Nephron progenitor cell (in vitro differentiated cells): ENCODE data around the gene TMPRSS3.

ENCODE experiments used
- DNase-seq: peaks from one replicate; pipeline ENCODE4 v3.0.0; 2021
- H3K27ac Mint-ChIP-seq: 2 replicates; pipeline ENCODE4 v1.8.0; 2021; ENCODE audit warnings: mild to moderate bottlenecking, moderate library complexity, mixed read lengths
- H3K27me3 Mint-ChIP-seq: 2 replicates; pipeline ENCODE4 v1.8.0; 2021; ENCODE audit warnings: mild to moderate bottlenecking, low read depth, mixed read lengths; ENCODE audit not compliant: poor library complexity
- H3K36me3 Mint-ChIP-seq: 2 replicates; pipeline ENCODE4 v1.8.0; 2021; ENCODE audit warnings: low read depth, mixed read lengths
- H3K4me1 Mint-ChIP-seq: 2 replicates; pipeline ENCODE4 v1.8.0; 2021; ENCODE audit warnings: mixed read lengths
- H3K4me3 Mint-ChIP-seq: 2 replicates; pipeline ENCODE4 v1.8.0; 2021; ENCODE audit warnings: mild to moderate bottlenecking, moderate library complexity, mixed read lengths
- H3K9me3 Mint-ChIP-seq: 2 replicates; pipeline ENCODE4 v1.8.0; 2021; ENCODE audit warnings: mild to moderate bottlenecking, moderate library complexity, mixed read lengths
- TF ChIP-seq, protein P1 (sequence below): fragments of 200-600 bp; sonication (generic); IDR thresholded peaks from 2 replicates; pipeline ENCODE4 v1.5.0; 2021; ENCODE audit warnings: antibody characterized with exemption

The TMPRSS3 gene

DNA sequence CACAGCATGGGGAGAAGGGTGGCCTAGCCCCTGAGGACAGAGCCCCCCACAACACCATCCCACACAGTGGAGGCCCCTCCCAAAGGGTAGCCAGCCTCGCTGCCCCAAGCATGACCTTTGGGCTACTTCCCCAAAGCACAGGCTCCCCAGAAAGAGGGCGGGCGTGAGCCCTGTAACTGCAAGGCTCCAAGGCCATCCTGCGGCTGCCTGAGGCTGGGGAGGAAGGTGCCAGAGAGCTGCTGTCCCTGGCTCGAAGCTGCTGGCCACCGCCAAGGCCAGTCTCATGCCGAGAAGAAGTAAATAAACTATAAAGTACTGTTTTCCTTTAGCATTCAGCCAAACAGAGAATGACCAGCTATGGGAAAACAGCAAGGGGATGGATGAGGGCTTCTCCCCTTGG is 35.3 kb upstream of the TMPRSS3 start:
- Mint-ChIP-seq H3K36me3 (no peaks in the 10 kb centered on the region), H3K27ac (no peak overlapping the region), H3K9me3 (peaks cover 16% of the 10 kb centered on the region), H3K27me3 (peaks cover 33% of the 10 kb centered on the region), H3K4me1 (no peaks in the 10 kb centered on the region), H3K4me3 (no peak overlapping the region)
- DNase-seq = no peak
- TF ChIP-seq, protein P1, sequence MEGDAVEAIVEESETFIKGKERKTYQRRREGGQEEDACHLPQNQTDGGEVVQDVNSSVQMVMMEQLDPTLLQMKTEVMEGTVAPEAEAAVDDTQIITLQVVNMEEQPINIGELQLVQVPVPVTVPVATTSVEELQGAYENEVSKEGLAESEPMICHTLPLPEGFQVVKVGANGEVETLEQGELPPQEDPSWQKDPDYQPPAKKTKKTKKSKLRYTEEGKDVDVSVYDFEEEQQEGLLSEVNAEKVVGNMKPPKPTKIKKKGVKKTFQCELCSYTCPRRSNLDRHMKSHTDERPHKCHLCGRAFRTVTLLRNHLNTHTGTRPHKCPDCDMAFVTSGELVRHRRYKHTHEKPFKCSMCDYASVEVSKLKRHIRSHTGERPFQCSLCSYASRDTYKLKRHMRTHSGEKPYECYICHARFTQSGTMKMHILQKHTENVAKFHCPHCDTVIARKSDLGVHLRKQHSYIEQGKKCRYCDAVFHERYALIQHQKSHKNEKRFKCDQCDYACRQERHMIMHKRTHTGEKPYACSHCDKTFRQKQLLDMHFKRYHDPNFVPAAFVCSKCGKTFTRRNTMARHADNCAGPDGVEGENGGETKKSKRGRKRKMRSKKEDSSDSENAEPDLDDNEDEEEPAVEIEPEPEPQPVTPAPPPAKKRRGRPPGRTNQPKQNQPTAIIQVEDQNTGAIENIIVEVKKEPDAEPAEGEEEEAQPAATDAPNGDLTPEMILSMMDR = no peak

DNA sequence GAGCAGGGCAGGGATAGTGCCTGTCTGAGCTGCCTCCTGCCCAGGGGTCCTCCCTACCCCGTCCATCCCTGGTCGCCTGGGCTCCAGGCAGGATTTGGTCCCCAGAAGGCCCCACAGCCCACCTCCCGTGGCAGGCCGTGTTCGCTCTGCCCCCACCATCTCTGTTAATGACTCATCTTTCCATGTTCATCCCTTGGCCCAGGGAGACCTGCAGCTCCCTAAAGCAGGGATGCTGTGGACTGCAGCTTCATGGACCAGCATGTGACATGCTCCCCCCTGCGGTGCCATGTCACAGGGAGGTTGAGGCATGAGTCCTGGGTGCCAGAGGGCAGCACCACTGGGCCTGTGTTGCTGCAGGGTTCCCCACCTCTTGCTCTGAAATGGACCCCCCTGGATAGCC is 34.7 kb upstream of the TMPRSS3 start:
- TF ChIP-seq, protein P1 = no peak
- no peaks in the 10 kb centered on the region for H3K36me3 Mint-ChIP-seq
- H3K9me3 Mint-ChIP-seq = peaks cover 16% of the 10 kb centered on the region
- no peak overlapping the region for H3K27ac Mint-ChIP-seq
- no peak overlapping the region for H3K4me3 Mint-ChIP-seq
- no peak for DNase-seq
- no peaks in the 10 kb centered on the region for H3K4me1 Mint-ChIP-seq
- peaks cover 38% of the 10 kb centered on the region for H3K27me3 Mint-ChIP-seq

DNA sequence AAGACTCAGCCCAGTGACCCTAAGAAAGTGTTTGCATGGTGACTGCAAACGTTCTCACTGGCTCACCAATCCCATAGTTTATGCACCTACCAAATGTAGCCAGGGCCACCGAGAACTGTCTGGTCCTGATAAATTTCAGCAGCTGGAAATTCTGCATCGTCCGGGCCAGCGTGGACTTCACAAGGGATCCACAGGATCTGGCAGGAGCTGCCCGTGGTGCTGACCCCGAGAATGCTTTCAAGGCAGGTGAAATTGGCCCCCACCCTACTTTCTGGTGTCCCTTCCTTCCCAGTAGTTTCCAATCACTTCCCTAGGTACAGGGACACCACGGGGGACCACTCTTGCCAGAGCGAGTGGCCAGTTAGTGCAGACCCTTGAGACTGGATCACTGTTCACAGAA is 34.0 kb upstream of the TMPRSS3 start:
- H3K9me3 Mint-ChIP-seq = peaks cover 16% of the 10 kb centered on the region
- TF ChIP-seq, protein P1 = no peak
- H3K4me1 Mint-ChIP-seq = no peaks in the 10 kb centered on the region
- peaks cover 39% of the 10 kb centered on the region for H3K27me3 Mint-ChIP-seq
- no peak overlapping the region for H3K27ac Mint-ChIP-seq
- no peaks in the 10 kb centered on the region for H3K36me3 Mint-ChIP-seq
- DNase-seq = peak; percentile 74
- H3K4me3 Mint-ChIP-seq = no peak overlapping the region

GRCh38 chr21:42429021-42429420 is 33.2 kb upstream of the TMPRSS3 start:
- Mint-ChIP-seq H3K4me3 (no peak overlapping the region), H3K27me3 (peaks cover 38% of the 10 kb centered on the region), H3K4me1 (no peaks in the 10 kb centered on the region), H3K9me3 (peaks cover 16% of the 10 kb centered on the region), H3K36me3 (no peaks in the 10 kb centered on the region), H3K27ac (no peak overlapping the region)
- DNase-seq = no peak
- TF ChIP-seq, protein P1 = no peak

DNA sequence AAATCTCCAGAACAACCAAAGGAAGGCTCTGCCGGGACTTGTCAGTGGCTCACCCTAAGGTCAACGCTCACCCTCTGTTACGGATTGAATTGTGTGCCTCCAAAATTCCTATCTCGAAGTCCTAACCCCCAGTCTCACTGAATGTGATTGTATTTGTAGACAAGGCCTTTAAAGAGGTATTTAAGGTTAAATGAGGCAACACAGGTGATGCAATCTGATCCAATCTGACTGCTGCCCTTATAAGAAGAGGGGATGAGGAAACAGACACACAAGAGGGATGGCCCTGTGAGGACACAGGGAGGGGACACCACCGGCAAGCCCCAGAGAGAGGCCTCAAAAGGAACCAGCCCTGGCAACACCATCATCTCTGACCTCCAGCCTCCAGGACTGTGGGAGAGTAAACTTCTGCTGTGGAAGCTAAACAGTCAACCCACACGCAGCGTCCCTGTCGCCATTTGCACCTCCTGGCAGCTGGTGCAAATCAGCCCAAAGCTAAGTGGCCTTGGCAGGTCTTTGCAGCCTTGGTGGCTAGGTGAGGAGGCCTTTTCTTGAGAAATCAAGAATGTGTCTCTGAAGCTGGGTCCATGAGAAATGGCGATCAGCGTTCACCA is 32.1 kb upstream of the TMPRSS3 start:
- Mint-ChIP-seq H3K36me3 (no peaks in the 10 kb centered on the region), H3K27ac (no peak overlapping the region), H3K9me3 (peaks cover 11% of the 10 kb centered on the region), H3K4me1 (no peaks in the 10 kb centered on the region), H3K27me3 (peaks cover 42% of the 10 kb centered on the region), H3K4me3 (no peak overlapping the region)
- DNase-seq = no peak
- TF ChIP-seq, protein P1 = no peak

DNA sequence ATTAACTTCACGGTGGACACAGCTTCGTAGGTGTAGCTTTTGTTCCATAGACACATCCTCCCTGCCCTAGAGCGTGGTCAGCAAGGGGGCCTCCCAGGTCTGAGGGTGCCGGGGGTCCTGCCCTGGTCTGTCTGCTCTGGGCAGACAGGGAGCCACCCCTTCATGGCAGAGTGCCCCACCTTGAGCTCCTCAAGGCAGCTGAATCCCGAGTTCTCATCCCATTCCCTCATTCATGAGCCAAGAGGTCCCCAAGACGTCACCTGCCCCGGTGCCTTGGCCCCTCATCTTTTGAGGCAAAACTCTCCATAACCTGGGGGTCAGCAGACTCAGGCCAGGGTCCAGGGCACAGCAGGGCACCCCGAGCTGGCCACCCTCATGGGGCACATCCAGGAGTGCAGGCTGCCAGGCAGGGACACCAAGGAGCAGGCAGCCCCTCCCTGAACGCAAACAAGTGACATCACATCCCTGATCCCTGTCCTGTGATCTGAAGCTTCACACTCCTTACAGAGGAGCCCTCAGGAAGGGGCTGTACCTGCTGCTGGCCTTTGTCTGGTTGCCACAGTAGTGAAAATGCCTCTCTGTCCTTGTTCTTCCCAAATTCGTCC is 31.1 kb upstream of the TMPRSS3 start:
- Mint-ChIP-seq H3K4me1 (no peaks in the 10 kb centered on the region), H3K27me3 (peaks cover 38% of the 10 kb centered on the region), H3K36me3 (no peaks in the 10 kb centered on the region), H3K9me3 (peaks cover 3% of the 10 kb centered on the region), H3K4me3 (no peak overlapping the region), H3K27ac (no peak overlapping the region)
- no peak for DNase-seq
- TF ChIP-seq, protein P1 = no peak
